T-cell (primary cell): ENCODE measurements around the gene NLRP14. TPM values are rescaled to one million over a fixed set of nuclear protein-coding genes. Genes with fewer than 3 reads are reported as not detected.
A peak's percentile ranks its signal among the peaks of the same experiment; 100 is the strongest.

Source experiments
- ATAC-seq, 4 experiments: fragments of 200-7000 bp in 3 of 4; fragments of 150-1000 bp in 1 of 4; cut with Tn5 transposase; replicated peaks in 1 of 4; 1 replicate in 3 of 4; 2 replicates in 1 of 4; pipeline ENCODE4 v1.10.0; 2021; ENCODE audit warnings: moderate library complexity in 3 of 4, mild to moderate bottlenecking in 2 of 4, moderate number of reproducible peaks in 1 of 4
- CTCF ChIA-PET, 2 donors: fragments of 300-600 bp; sonication (Branson Sonifier 250); formaldehyde crosslinking; loops; one replicate each; lab custom pipeline; 2022; ENCODE audit warnings: antibody characterized with exemption in 2 of 2; lab: Charles Lee
- POLR2A ChIA-PET, 2 donors: fragments of 300-600 bp; sonication (Branson Sonifier 250); formaldehyde crosslinking; loops; one replicate each; lab custom pipeline; 2022; ENCODE audit warnings: antibody characterized with exemption in 2 of 2; lab: Charles Lee
- DNase-seq, 35 experiments: peaks; one replicate each; pipeline versions ENCODE4 v3.0.0 to v3.0.0-alpha.2; 2013 to 2023
- H3K27ac ChIP-seq: one replicate; pipeline ENCODE4 v1.5.1; 2013; ENCODE audit warnings: low read length
- H3K27me3 ChIP-seq, 2 experiments: replicated peaks in 1 of 2; 1 replicate in 1 of 2; 2 replicates in 1 of 2; pipeline versions ENCODE4 v1.6.1 to v1.7.0; 2013; ENCODE audit warnings: low read length in 1 of 2, mixed read lengths in 1 of 2; ENCODE audit not compliant: control insufficient read depth in 2 of 2, insufficient read depth in 2 of 2; ENCODE audit errors: extremely low read depth in 1 of 2
- H3K36me3 ChIP-seq, 2 donors: 1 replicate in 1 of 2; 2 replicates in 1 of 2; pipeline versions ENCODE4 v1.6.1 to v1.7.0; 2013; ENCODE audit warnings: low read length in 1 of 2; ENCODE audit not compliant: control insufficient read depth in 2 of 2, insufficient read depth in 1 of 2; ENCODE audit errors: extremely low read depth in 1 of 2
- H3K4me1 ChIP-seq, 2 experiments: 1 replicate in 1 of 2; 2 replicates in 1 of 2; pipeline versions ENCODE4 v1.6.1 to v1.7.0; 2013; ENCODE audit warnings: low read length in 2 of 2, mixed read lengths in 1 of 2; ENCODE audit not compliant: insufficient read depth in 2 of 2, control insufficient read depth in 1 of 2; ENCODE audit errors: extremely low read depth in 1 of 2
- H3K4me3 ChIP-seq, 2 donors: 1 replicate in 1 of 2; 2 replicates in 1 of 2; pipeline versions ENCODE4 v1.5.1 to v1.7.0; 2013; ENCODE audit warnings: mild to moderate bottlenecking in 2 of 2, low read length in 1 of 2, moderate library complexity in 1 of 2; ENCODE audit not compliant: control insufficient read depth in 1 of 2; ENCODE audit errors: extremely low read depth in 1 of 2
- H3K9me3 ChIP-seq: 2 replicates; pipeline ENCODE4 v1.7.0; 2013
- H3K27ac Mint-ChIP-seq, 2 donors: one replicate each; pipeline ENCODE4 v1.8.0; 2020 to 2021; ENCODE audit warnings: mild to moderate bottlenecking in 2 of 2, mixed read lengths in 2 of 2
- H3K27me3 Mint-ChIP-seq, 2 donors: one replicate each; pipeline ENCODE4 v1.8.0; 2021 to 2022; ENCODE audit warnings: mixed read lengths in 2 of 2
- H3K36me3 Mint-ChIP-seq: one replicate; pipeline ENCODE4 v1.8.0; 2021; ENCODE audit warnings: mixed read lengths
- H3K4me1 Mint-ChIP-seq, 3 donors: one replicate each; pipeline ENCODE4 v1.8.0; 2020 to 2022; ENCODE audit warnings: mixed read lengths in 3 of 3, mild to moderate bottlenecking in 1 of 3
- H3K4me3 Mint-ChIP-seq, 3 donors: one replicate each; pipeline ENCODE4 v1.8.0; 2020 to 2022; ENCODE audit warnings: mild to moderate bottlenecking in 3 of 3, mixed read lengths in 3 of 3, moderate library complexity in 3 of 3
- H3K9me3 Mint-ChIP-seq, 3 donors: one replicate each; pipeline ENCODE4 v1.8.0; 2020 to 2022; ENCODE audit warnings: mixed read lengths in 3 of 3
- WGBS: methylation state at CpG from one replicate; pipeline ENCODE4 v1.1.5; 2013; ENCODE audit warnings: missing lambda C conversion rate; ENCODE audit not compliant: insufficient coverage; 5-methylcytosine and 5-hydroxymethylcytosine counted together
- total RNA-seq, 35 experiments: library from RNA in 6 of 35; stranded (reverse) in 6 of 35; fragments of 120-200 nt in 1 of 35; gene quantifications; one replicate each; pipeline versions ENCODE4 v1.2.1 to v1.2.4 and lab custom pipeline; 2013 to 2026

The NLRP14 gene, protein sequence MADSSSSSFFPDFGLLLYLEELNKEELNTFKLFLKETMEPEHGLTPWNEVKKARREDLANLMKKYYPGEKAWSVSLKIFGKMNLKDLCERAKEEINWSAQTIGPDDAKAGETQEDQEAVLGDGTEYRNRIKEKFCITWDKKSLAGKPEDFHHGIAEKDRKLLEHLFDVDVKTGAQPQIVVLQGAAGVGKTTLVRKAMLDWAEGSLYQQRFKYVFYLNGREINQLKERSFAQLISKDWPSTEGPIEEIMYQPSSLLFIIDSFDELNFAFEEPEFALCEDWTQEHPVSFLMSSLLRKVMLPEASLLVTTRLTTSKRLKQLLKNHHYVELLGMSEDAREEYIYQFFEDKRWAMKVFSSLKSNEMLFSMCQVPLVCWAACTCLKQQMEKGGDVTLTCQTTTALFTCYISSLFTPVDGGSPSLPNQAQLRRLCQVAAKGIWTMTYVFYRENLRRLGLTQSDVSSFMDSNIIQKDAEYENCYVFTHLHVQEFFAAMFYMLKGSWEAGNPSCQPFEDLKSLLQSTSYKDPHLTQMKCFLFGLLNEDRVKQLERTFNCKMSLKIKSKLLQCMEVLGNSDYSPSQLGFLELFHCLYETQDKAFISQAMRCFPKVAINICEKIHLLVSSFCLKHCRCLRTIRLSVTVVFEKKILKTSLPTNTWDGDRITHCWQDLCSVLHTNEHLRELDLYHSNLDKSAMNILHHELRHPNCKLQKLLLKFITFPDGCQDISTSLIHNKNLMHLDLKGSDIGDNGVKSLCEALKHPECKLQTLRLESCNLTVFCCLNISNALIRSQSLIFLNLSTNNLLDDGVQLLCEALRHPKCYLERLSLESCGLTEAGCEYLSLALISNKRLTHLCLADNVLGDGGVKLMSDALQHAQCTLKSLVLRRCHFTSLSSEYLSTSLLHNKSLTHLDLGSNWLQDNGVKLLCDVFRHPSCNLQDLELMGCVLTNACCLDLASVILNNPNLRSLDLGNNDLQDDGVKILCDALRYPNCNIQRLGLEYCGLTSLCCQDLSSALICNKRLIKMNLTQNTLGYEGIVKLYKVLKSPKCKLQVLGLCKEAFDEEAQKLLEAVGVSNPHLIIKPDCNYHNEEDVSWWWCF
- total RNA-seq (under 1 TPM in 1 of 5 donors, not detected in 4; 0.13 TPM), total RNA-seq (lab: John Stamatoyannopoulos, UW) (0 to 0.34 (median 0) reads per million in 29 experiments)
- total RNA-seq (2013), result 0.09 TPM

DNA sequence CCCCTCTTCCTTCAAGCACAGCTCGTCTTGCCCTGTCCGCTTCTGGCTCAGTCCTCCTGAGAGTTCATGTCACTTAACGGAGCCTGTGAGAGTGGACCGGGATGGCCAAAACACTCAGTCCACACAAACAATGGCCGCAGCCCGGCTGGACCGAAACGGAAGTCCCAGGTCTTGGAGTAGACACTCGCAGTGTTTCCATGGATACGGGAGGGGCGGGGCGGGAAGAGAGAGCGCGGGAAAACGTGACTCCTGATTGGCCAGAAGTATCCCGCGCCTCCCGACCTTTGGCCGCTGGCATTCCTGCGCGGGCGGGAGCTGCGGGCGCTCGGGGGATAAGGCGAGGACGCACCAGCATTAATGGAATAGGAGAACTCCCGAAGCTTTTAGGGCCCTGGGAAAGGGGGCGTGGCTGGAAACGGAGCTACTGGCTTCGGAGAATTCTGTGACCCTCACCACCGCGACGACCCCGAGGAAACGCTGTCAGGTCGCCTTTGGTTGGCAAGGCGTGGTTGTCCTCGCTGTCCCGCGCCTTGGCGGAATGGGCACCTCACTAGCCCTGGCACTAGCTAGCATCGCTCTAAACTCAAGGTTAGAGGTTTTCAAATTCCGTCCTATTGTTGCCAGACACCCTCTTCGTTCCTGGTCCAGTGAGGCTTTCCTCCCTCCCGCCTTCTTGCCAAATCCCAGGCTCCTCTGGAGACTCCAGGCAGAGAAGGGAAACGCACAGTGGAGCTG lies at the start of gene NLRP14, which contains the start of gene ZNF214:
NLRP14 (plus strand) TSS at position 297 of the 735 bp plus-strand sequence. CDS start 18,108 bp downstream, outside the sequence.
ZNF214 (minus strand) TSS at position 164 of the 735 bp plus-strand sequence. CDS start 17,511 bp downstream, outside the sequence.
- ChIA-PET CTCF (no interaction called here), POLR2A (no interaction called here)
- Mint-ChIP-seq H3K4me1 (peaks cover 0 to 9% (median 0%) of the 10 kb centered on the region in 3 donors), H3K27ac (no peak within 1 kb of the TSS), H3K27me3 (peaks cover 30 to 38% of the 10 kb centered on the region in 2 donors), H3K9me3 (no peaks in the 10 kb centered on the region), H3K36me3 (no peaks in the 10 kb centered on the region), H3K4me3 (peak within 1 kb of the TSS in 1 of 3 donors; percentile 51)
- H3K9me3 ChIP-seq, result no peaks in the 10 kb centered on the region
- no peak for DNase-seq
- peak within 1 kb of the TSS in 1 of 2 donors; percentile 67 for H3K4me3 ChIP-seq
- H3K27me3 ChIP-seq, result peaks cover 2 to 21% of the 10 kb centered on the region in 2 experiments
- no peaks in the 10 kb centered on the region for H3K36me3 ChIP-seq
- no peak for ATAC-seq
- no peak within 1 kb of the TSS for H3K27ac ChIP-seq
- H3K4me1 ChIP-seq, result peaks cover 0 to 4% of the 10 kb centered on the region in 2 experiments
- WGBS, result 6% methylated on average over 45 of the region's 47 CpGs

DNA sequence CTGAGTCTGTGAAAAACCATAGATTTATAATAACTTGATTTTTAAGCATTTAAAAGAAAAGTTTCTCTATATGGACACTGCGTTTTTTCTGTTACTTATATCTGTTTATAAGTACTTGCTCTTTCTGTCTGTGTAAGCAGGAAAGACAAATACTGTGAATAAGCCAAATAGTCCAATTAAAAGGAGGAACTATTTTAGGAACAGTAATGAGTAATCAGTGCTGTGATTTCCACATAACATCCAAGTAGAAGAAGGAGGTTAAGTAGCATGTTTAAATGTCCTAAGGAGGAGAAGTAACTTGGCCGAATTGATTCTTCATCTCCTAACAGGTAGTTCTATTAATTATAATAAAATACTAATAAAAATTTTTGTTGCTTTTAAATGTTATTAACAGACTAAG lies 40.9 kb upstream of the NLRP14 start:
- peaks cover 7 to 8% of the 10 kb centered on the region in 2 donors for H3K27me3 Mint-ChIP-seq
- no peak overlapping the region for H3K4me3 ChIP-seq
- no peak overlapping the region for H3K27ac Mint-ChIP-seq
- H3K9me3 Mint-ChIP-seq, result peaks cover 0 to 6% (median 5%) of the 10 kb centered on the region in 3 donors
- H3K36me3 Mint-ChIP-seq, result no peaks in the 10 kb centered on the region
- no peaks in the 10 kb centered on the region for H3K9me3 ChIP-seq
- no peak overlapping the region for H3K27ac ChIP-seq
- H3K4me1 ChIP-seq, result no peaks in the 10 kb centered on the region
- no peak overlapping the region for H3K4me3 Mint-ChIP-seq
- CTCF ChIA-PET, result no interaction called here
- no peaks in the 10 kb centered on the region for H3K27me3 ChIP-seq
- no peaks in the 10 kb centered on the region for H3K4me1 Mint-ChIP-seq
- DNase-seq (no peak), ATAC-seq (no peak)
- POLR2A ChIA-PET, result no interaction called here
- H3K36me3 ChIP-seq, result no peaks in the 10 kb centered on the region
- no CpG with 5 or more reads among the region's 2 CpGs for WGBS

DNA sequence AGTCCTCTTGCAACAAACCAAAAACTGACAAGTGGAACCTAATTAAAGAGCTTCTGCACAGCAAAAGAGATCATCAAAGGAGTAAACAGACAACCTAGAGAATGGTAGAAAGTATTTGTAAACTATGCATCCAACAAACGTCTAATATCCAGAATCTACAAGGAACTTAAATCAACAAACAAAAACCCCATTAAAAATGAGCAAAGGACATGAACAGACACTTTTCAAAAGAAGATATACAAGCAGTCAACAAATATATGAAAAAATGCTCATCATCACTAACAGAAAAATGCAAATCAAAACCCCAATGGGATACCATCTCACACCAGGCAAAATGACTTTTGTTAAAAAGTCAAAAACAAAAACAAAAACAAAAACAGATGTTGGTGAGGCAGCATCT lies 33.8 kb upstream of the NLRP14 start:
- Mint-ChIP-seq H3K36me3 (no peaks in the 10 kb centered on the region), H3K4me1 (no peaks in the 10 kb centered on the region), H3K4me3 (no peak overlapping the region), H3K27ac (no peak overlapping the region), H3K27me3 (no peaks in the 10 kb centered on the region), H3K9me3 (peaks cover 0 to 7% (median 4%) of the 10 kb centered on the region in 3 donors)
- Histone ChIP-seq H3K27ac (no peak overlapping the region), H3K4me3 (no peak overlapping the region), H3K27me3 (no peaks in the 10 kb centered on the region), H3K9me3 (no peaks in the 10 kb centered on the region), H3K4me1 (no peaks in the 10 kb centered on the region), H3K36me3 (no peaks in the 10 kb centered on the region)
- CTCF ChIA-PET, result no interaction called here
- ATAC-seq (no peak), DNase-seq (no peak)
- POLR2A ChIA-PET, result no interaction called here
- no CpG with 5 or more reads among the region's 1 CpG for WGBS

DNA sequence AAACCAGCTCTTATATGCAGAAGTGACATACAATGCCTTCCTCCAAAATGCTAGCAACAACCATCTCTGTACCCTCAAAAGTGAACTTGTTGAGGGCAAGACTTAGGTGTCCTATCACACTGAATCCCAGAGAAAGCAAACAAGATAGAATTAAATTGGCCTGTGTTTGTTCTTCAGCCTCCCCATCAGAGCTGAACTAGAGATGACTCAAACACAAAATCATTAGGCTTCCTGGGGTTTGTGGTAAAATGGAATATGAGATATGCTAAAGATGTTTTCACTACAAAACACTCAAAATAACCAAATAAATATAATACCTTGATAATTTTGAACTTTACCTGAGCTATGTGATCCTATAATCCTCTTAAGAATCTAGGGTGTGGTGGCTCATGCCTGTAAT lies 31.8 kb upstream of the NLRP14 start:
- Mint-ChIP-seq H3K36me3 (no peaks in the 10 kb centered on the region), H3K4me3 (no peak overlapping the region), H3K9me3 (peaks cover 0 to 7% (median 4%) of the 10 kb centered on the region in 3 donors), H3K27ac (no peak overlapping the region), H3K27me3 (peaks cover 0 to 3% of the 10 kb centered on the region in 2 donors), H3K4me1 (no peaks in the 10 kb centered on the region)
- no peak for DNase-seq
- Histone ChIP-seq H3K9me3 (no peaks in the 10 kb centered on the region), H3K27ac (no peak overlapping the region), H3K36me3 (no peaks in the 10 kb centered on the region), H3K27me3 (no peaks in the 10 kb centered on the region), H3K4me3 (no peak overlapping the region), H3K4me1 (no peaks in the 10 kb centered on the region)
- CTCF ChIA-PET, result no interaction called here
- POLR2A ChIA-PET, result no interaction called here
- no peak for ATAC-seq

DNA sequence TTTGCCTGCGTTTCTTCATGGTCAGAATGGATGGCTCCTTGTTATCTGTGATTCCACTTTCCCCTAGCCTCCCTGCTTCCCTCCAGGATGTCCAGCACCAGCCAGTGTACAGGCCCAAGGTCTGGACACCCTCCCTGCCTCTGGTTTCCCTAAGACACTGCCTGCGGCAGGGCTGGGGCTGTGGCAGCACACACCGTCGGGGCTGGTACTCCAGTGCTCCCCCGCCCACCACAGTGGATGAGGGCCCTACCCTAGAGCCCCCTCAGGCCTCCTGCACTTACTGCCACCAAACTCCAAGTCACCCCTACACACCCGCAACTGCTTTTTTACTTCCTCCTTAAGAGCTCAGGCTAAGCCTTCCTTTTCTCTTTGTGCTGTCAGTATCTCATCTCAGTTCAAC lies 29.1 kb upstream of the NLRP14 start:
- Histone ChIP-seq H3K9me3 (no peaks in the 10 kb centered on the region), H3K36me3 (no peaks in the 10 kb centered on the region), H3K4me3 (no peak overlapping the region), H3K27me3 (no peaks in the 10 kb centered on the region), H3K4me1 (no peaks in the 10 kb centered on the region), H3K27ac (no peak overlapping the region)
- no peaks in the 10 kb centered on the region for H3K36me3 Mint-ChIP-seq
- ChIA-PET CTCF (no interaction called here), POLR2A (no interaction called here)
- no peak overlapping the region for H3K4me3 Mint-ChIP-seq
- H3K9me3 Mint-ChIP-seq, result peaks cover 0 to 7% (median 4%) of the 10 kb centered on the region in 3 donors
- H3K4me1 Mint-ChIP-seq, result no peaks in the 10 kb centered on the region
- H3K27ac Mint-ChIP-seq, result no peak overlapping the region
- H3K27me3 Mint-ChIP-seq, result peaks cover 0 to 3% of the 10 kb centered on the region in 2 donors
- DNase-seq (no peak), ATAC-seq (no peak)
- 89% methylated on average over 5 of the region's 6 CpGs for WGBS
